Calu3 (cell line): ENCODE results near the gene PARD3. TPM values are rescaled to one million over a fixed set of nuclear protein-coding genes. Genes with fewer than 3 reads are reported as not detected.

Source experiments
- BruUV-seq: library from RNA; stranded (reverse); fragments of 400-500 nt; replicated peaks from 2 replicates; lab custom pipeline; 2021; lab: Mats Ljungman, UMichigan
- CTCF ChIA-PET: fragments of 300-600 bp; sonication (Branson Sonifier 250); formaldehyde crosslinking; loops from one replicate; lab custom pipeline; 2022; ENCODE audit warnings: antibody characterized with exemption; lab: Charles Lee
- DNase-seq: peaks from one replicate; pipeline ENCODE4 v3.0.0; 2022
- H3K27ac Mint-ChIP-seq: one replicate; pipeline ENCODE4 v1.8.0; 2022; ENCODE audit warnings: mixed read lengths; ENCODE audit not compliant: unreplicated experiment
- H3K27me3 Mint-ChIP-seq: one replicate; pipeline ENCODE4 v1.8.0; 2022; ENCODE audit warnings: mixed read lengths; ENCODE audit not compliant: unreplicated experiment
- H3K36me3 Mint-ChIP-seq: one replicate; pipeline ENCODE4 v1.8.0; 2022; ENCODE audit warnings: mild to moderate bottlenecking, moderate library complexity, mixed read lengths; ENCODE audit not compliant: insufficient read depth, unreplicated experiment
- H3K4me1 Mint-ChIP-seq: one replicate; pipeline ENCODE4 v1.8.0; 2022; ENCODE audit warnings: mild to moderate bottlenecking, low read depth, mixed read lengths; ENCODE audit not compliant: unreplicated experiment
- H3K4me3 Mint-ChIP-seq: one replicate; pipeline ENCODE4 v1.8.0; 2022; ENCODE audit warnings: mild to moderate bottlenecking, low read depth, moderate library complexity, mixed read lengths; ENCODE audit not compliant: unreplicated experiment
- H3K9me3 Mint-ChIP-seq: one replicate; pipeline ENCODE4 v1.8.0; 2022; ENCODE audit warnings: low read depth, mixed read lengths; ENCODE audit not compliant: unreplicated experiment
- intact Hi-C: fragments of 100-400 bp; cut with micrococcal nuclease; formaldehyde crosslinking; loops from one replicate; pipeline ENCODE4 v1.10.0; 2022; ENCODE audit not compliant: unreplicated experiment
- total RNA-seq: library from RNA; stranded (reverse); gene quantifications from 2 replicates; pipeline ENCODE4 v1.2.3, GENCODE V29; 2022
- TF ChIP-seq, protein P1 (sequence below): fragments of 200-600 bp; IDR thresholded peaks from one replicate; pipeline ENCODE4 v1.8.0; 2022; ENCODE audit warnings: antibody characterized with exemption; ENCODE audit not compliant: unreplicated experiment

PARD3 gene
- total RNA-seq, 1 experiment from 2014 or later = 62.4 TPM

DNA sequence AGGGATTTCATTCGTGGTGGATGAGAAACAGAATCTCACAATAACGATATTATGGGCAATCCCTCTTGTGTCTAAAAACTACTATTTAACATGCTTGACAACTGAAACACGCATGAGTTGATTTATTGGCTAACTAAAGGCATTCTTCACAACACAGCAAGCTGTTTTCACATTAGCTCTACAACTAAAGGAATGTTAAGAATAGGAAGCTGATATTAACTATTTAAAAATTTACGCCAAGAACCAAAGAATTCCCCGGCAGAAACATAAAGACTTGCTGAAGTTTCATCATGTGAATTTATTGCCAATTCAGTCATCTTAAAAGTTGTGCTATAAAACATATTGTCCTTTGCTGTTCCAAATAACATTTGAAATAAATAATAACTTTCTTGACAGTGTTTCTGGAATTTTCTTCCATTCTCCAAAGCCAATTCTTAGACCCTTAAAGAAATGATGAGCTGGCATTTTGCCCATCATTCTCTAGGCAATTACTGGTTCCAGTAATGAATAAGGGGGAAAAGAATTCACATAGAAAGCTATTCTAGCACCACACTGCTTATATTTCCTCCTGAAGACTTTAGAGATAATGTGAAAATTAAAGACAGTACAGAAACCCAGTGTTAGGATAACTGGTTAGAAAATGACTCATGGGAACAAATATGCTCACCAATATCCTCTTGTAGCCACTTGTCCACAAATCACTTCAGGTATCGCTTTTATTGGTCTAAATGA lies 233.1 kb downstream of the PARD3 start:
- BruUV-seq = no TSS peak
- no peak for DNase-seq
- Mint-ChIP-seq H3K4me1 (peaks cover 14% of the 10 kb centered on the region), H3K4me3 (no peak overlapping the region), H3K27ac (no peak overlapping the region), H3K27me3 (no peaks in the 10 kb centered on the region), H3K36me3 (no peaks in the 10 kb centered on the region), H3K9me3 (no peaks in the 10 kb centered on the region)
- TF ChIP-seq, protein P1, sequence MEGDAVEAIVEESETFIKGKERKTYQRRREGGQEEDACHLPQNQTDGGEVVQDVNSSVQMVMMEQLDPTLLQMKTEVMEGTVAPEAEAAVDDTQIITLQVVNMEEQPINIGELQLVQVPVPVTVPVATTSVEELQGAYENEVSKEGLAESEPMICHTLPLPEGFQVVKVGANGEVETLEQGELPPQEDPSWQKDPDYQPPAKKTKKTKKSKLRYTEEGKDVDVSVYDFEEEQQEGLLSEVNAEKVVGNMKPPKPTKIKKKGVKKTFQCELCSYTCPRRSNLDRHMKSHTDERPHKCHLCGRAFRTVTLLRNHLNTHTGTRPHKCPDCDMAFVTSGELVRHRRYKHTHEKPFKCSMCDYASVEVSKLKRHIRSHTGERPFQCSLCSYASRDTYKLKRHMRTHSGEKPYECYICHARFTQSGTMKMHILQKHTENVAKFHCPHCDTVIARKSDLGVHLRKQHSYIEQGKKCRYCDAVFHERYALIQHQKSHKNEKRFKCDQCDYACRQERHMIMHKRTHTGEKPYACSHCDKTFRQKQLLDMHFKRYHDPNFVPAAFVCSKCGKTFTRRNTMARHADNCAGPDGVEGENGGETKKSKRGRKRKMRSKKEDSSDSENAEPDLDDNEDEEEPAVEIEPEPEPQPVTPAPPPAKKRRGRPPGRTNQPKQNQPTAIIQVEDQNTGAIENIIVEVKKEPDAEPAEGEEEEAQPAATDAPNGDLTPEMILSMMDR = no peak
- intact Hi-C loops = loop anchor here (5.0 kb wide), 1 partner anchor 60 kb away; no protein-coding TSS in a partner anchor
- CTCF ChIA-PET = interaction anchor here (1.6 kb wide), 1 partner anchor 53 kb away, joined by 4 read pairs; no protein-coding TSS in a partner anchor

DNA sequence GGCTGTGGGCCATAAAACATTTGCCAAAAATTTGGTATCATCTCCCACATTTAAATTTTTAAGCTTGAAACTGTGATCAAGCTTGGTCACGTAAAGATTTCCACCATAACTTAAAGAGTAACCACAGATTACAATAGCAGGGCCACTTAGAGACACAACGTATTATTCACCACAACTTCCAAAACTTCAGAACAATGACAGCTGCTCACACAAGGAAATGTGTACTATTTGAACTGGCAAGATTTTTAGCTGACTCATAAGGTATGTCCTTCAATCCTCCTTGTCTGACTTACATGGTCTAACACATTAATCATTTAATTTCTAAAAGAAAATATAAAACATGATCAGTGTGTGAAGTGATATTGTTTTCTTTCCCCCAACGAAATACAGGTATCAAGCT lies 234.5 kb downstream of the PARD3 start:
- TF ChIP-seq, protein P1 = no peak
- no peak overlapping the region for H3K4me3 Mint-ChIP-seq
- peaks cover 14% of the 10 kb centered on the region for H3K4me1 Mint-ChIP-seq
- intact Hi-C loops = loop anchor here (5.0 kb wide), 1 partner anchor 58 kb away; no protein-coding TSS in a partner anchor
- BruUV-seq = no TSS peak
- no peak for DNase-seq
- H3K27me3 Mint-ChIP-seq = no peaks in the 10 kb centered on the region
- H3K27ac Mint-ChIP-seq = peak overlapping the region; percentile 69
- H3K36me3 Mint-ChIP-seq = no peaks in the 10 kb centered on the region
- CTCF ChIA-PET = interaction anchor here (0.5 kb wide), 1 partner anchor 18 kb away, joined by 3 read pairs; no protein-coding TSS in a partner anchor
- H3K9me3 Mint-ChIP-seq = no peaks in the 10 kb centered on the region

DNA sequence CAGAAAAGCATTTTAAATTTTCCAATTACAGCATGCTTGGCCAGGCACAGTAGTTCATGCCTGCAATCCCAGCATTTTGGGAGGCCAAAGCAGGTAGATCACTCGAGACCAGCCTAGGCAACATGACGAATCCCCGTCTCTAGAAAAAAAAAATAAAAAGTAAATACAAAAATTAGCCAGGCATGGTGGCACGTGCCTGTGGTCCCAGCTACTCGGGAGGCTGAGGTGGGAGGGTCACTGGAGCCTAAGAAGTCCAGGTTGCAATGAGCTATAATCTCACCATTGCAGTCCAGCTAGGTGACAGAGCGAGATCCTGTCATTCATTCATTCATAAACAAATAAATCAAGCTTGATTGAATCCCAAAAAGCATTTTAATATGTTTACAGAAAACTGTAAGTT lies 234.9 kb downstream of the PARD3 start:
- peak overlapping the region; percentile 69 for H3K27ac Mint-ChIP-seq
- no peaks in the 10 kb centered on the region for H3K27me3 Mint-ChIP-seq
- H3K36me3 Mint-ChIP-seq = no peaks in the 10 kb centered on the region
- BruUV-seq = no TSS peak
- no peaks in the 10 kb centered on the region for H3K9me3 Mint-ChIP-seq
- TF ChIP-seq, protein P1 = no peak
- CTCF ChIA-PET = no interaction called here
- H3K4me3 Mint-ChIP-seq = no peak overlapping the region
- intact Hi-C loops = loop anchor here (5.0 kb wide), 1 partner anchor 58 kb away; no protein-coding TSS in a partner anchor
- no peak for DNase-seq
- peaks cover 14% of the 10 kb centered on the region for H3K4me1 Mint-ChIP-seq

DNA sequence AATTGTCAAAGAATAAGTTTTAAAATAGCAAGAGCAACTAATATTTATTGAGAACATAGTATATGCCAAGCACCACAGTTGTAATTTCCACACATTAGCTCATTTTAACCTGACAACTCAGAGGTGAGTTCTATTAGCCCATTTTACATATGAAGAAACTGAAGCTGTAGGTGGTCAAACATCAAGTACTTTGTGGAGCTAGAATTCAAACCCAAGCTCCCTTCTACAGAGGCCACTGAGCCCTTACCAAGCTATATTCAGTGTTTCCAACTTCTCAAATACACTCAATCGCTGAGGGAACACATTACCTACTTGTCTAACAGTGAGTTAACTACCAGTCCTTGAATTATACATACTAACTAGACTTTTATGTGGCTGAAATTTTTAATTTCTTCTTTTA lies 236.6 kb downstream of the PARD3 start:
- TF ChIP-seq, protein P1 = no peak
- Mint-ChIP-seq H3K4me3 (no peak overlapping the region), H3K4me1 (peaks cover 22% of the 10 kb centered on the region), H3K9me3 (no peaks in the 10 kb centered on the region), H3K36me3 (no peaks in the 10 kb centered on the region), H3K27ac (no peak overlapping the region), H3K27me3 (no peaks in the 10 kb centered on the region)
- no TSS peak for BruUV-seq
- no peak for DNase-seq
- CTCF ChIA-PET = no interaction called here
- intact Hi-C loops = no loop called here
